GM21619 (cell line): ENCODE measurements around the gene FAM131C.
"Not testable (repeated sequence)": the region's sequence is repeated elsewhere in the genome, so short reads cannot be mapped to it uniquely, and the experiment has no call there.

Source experiments
- ATAC-seq: cut with Tn5 transposase; IDR thresholded peaks from one replicate; pipeline ENCODE4 v1.9.1; 2021; ENCODE audit not compliant: unreplicated experiment

The FAM131C gene

GRCh38 chr1:16041200-16041599 is 32.3 kb downstream of the FAM131C start:
- ATAC-seq, result no peak

- ATAC-seq, result not testable (repeated sequence)
These were observed 33.6 kb downstream of the FAM131C start for GRCh38 chr1:16039871-16040270.

- ATAC-seq, result no peak
These were observed 34.9 kb downstream of the FAM131C start for GRCh38 chr1:16038620-16038912.

- ATAC-seq, result not testable (repeated sequence)
These were observed 37.0 kb downstream of the FAM131C start for GRCh38 chr1:16036461-16036860.

- not testable (repeated sequence) for ATAC-seq
These were observed 40.3 kb downstream of the FAM131C start for GRCh38 chr1:16033103-16033632.

GRCh38 chr1:16032388-16033102 is 40.9 kb downstream of the FAM131C start:
- ATAC-seq, result no peak

- ATAC-seq, result no peak
These were observed 41.9 kb downstream of the FAM131C start for GRCh38 chr1:16031551-16031950.

GRCh38 chr1:16029288-16029687 is 44.2 kb downstream of the FAM131C start:
- no peak for ATAC-seq

- ATAC-seq, result not testable (repeated sequence)
These were observed 44.5 kb downstream of the FAM131C start for GRCh38 chr1:16029003-16029268.

GRCh38 chr1:16028237-16029002 is 45.0 kb downstream of the FAM131C start:
- ATAC-seq, result no peak

- no peak for ATAC-seq
These were observed 46.5 kb downstream of the FAM131C start for GRCh38 chr1:16026723-16027484.

GRCh38 chr1:16026302-16026701 is 47.1 kb downstream of the FAM131C start:
- not testable (repeated sequence) for ATAC-seq

- ATAC-seq, result no peak
These were observed 50.3 kb downstream of the FAM131C start for GRCh38 chr1:16023050-16023653.

GRCh38 chr1:16022393-16022792 is 51.1 kb downstream of the FAM131C start:
- ATAC-seq, result no peak

- no peak for ATAC-seq
These were observed 51.8 kb downstream of the FAM131C start, which contains the start of gene CLCNKA for GRCh38 chr1:16021681-16022080. Gene CLCNKA, plus strand, starts transcription at chr1:16022036. Its CDS starts 584 bp downstream, at chr1:16022620.

- ATAC-seq, result not testable (repeated sequence)
These were observed 52.6 kb downstream of the FAM131C start for GRCh38 chr1:16020878-16021277.

GRCh38 chr1:16020325-16020724 is 53.1 kb downstream of the FAM131C start:
- ATAC-seq, result no peak

- no peak for ATAC-seq
These were observed 53.7 kb downstream of the FAM131C start for GRCh38 chr1:16019644-16020277.

- no peak for ATAC-seq
These were observed 54.5 kb downstream of the FAM131C start for GRCh38 chr1:16018749-16019643.

- ATAC-seq, result no peak
These were observed 55.1 kb downstream of the FAM131C start for GRCh38 chr1:16018308-16018707.
